HG02759 (cell line): ENCODE data around the gene MAP3K13.
A peak's percentile ranks its signal among the peaks of the same experiment; 100 is the strongest.

Source experiments
- ATAC-seq: cut with Tn5 transposase; IDR thresholded peaks from one replicate; pipeline ENCODE4 v1.9.1; 2021; ENCODE audit warnings: mild to moderate bottlenecking, moderate library complexity; ENCODE audit not compliant: unreplicated experiment

Gene MAP3K13

DNA sequence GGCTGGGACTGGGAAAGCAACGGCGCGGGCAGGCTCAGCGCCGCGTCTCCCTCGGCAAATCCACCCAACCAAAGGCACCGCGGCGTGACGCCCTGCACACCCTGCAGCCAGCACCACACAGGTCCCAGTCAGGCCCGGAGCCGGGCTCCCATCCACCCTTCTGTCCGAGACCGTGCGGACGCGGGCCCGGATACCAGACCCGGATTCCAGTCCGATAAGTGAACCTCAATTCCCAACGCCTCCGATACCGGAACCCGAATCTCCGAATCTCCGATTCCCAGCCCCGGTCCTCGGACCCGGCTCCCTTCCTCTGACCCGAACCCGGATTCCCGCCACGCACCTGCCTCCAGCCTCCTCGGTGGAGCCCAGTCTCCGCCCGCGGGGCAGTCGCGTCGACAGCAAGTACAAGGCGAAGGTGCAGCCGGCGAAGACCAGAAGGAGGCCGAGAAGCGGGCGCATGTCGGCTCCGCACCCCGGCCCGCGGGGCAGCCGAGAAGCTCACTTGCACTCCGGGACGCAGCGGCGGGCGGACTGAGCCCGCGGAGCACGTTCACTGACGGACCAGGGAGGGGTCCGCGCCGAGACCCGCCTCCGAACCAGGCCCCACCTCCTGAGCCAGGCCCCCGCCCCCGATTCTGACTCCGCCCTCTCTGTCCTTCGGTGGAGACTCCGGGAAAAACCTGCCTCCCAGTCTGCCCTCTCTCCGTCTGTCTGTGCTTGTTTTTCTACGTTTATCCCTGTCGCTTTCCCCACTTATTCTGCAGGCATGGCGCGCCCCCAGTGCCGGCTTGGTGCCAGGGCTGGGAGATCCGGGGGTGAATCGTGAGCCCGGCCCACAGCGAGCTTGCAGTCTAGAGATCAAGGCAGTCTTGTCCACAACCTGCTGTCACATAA, 135.8 kb downstream of the MAP3K13 start, which contains the start of gene TMEM41A:
TMEM41A (minus strand) TSS at position 533 of the 894 bp plus-strand sequence; CDS start at position 459, 74 bp downstream.
- peak; percentile 98 for ATAC-seq

DNA sequence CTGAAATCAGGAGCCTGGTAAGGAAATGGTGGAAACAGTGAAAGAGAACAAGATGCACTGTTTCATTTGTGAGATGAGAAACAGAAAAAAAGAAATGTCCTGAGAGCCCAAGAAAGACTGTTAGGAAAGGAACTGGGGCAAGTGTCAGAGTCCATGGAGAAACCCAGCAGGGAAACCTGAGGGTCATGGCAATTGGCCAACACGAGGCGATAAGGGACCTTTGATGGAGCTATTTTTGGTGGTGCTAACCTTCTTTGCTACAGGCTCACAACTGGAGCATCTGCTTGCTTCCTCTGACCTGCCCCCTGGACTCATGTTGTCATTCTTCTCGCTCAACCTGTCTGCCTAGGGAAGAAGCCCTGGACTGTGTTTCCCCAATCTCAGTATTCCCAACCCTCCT, 140.1 kb downstream of the MAP3K13 start:
- no peak for ATAC-seq

DNA sequence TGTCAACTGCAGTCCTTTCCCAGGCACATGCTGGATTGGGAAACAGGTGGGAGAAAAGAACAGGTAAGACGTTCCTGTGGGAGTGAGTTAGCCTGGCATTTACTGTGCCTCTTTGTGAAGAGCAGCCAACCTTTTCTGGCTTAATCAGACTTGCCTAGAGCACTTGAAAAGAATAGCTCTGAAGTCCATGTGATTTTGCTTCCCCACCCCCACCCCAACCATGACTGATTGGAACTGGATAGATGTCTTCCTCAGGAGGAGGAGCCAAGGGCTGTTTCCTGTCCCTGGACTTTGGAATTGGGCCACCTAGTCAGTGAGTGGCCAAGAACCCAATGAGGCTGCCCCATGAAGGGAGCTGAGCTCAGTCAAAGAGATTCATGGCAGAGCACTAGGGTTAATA, 140.6 kb downstream of the MAP3K13 start:
- ATAC-seq = no peak

DNA sequence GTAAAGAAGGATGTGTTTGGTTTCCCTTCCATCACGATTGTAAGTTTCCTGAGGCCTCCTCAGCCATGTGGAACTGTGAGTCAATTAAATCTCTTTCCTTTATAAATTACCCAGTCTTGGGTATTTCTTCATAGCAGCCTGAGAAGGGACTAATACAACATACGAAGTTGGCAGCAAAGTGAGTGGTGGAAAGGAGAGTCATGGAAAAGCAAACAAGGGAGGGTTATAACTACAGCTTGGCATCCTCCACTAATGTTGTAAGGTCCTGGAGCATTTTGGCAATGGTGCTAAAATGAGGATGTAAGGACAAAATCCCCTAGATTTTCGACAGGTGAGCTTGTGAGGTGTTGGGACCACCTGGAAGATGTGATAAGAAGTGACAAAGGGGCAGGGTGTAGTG, 141.7 kb downstream of the MAP3K13 start:
- ATAC-seq = no peak

DNA sequence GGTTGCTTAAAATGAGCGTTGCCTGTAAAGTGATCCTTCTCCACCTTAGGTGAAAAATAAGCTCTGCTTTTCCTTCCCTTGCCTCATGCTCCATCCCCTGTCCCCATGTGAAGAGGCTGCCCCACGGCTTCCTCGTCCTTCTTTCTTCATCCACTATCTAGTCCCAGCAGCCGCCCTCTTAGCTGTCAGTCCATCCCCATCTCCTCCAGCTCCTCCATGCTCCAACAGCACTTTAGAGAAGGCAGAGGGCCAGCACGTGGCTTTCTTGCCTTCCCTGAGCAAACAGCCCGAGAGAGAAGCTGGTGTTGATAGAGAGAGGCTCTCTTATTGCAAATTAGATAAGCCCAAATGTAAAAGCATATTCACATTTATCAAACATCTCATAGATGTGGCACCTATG, 144.9 kb downstream of the MAP3K13 start:
- no peak for ATAC-seq

DNA sequence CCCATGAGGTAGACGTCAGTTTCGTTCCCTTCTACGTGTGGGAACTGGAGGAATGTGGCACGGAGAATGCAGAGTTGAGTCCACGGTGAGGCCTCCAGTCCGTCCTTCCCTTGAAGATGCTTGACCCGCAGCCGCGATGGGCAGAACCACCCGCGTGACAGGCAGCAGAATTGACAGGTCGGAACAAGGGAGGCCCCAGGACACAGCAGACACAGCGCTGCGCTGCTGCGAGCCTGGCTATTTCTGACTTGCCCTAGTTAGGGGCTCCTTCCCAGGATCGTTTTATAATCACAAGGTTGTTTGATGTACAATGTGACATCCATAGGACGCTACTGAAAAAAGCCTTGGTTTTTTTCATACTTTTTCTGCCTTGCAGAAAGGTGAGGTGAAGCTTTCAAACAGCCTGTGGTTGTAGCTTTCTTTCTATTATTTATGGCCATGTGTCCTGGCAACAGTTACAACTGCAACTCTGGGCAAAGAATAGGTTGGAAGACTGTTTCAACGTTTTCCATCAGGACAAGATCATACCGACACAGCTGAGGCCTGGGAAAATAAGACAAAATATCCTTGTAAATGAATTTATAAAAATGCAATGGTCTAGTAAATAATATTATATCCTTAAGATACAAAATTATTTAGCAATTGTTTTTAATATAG, 145.5 kb downstream of the MAP3K13 start:
- no peak for ATAC-seq

DNA sequence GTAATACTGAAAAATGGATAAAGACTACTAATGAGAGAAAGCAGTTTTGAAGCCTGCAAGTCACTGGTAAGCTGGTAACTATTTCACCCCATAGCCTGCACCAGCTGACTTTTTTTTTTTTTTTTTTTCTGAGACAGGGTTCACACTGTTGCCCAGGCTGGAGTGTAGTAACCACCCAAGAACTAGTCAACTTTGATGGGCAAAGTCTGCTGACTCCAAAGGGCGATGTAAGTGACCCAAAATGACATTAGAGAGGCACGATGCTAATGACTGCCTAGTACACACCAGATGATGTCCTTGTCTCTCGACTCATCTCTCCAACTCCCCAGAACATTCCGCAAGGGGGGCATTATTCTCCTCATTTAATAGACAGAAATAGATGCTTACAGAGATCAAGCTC, 148.8 kb downstream of the MAP3K13 start:
- ATAC-seq = no peak

DNA sequence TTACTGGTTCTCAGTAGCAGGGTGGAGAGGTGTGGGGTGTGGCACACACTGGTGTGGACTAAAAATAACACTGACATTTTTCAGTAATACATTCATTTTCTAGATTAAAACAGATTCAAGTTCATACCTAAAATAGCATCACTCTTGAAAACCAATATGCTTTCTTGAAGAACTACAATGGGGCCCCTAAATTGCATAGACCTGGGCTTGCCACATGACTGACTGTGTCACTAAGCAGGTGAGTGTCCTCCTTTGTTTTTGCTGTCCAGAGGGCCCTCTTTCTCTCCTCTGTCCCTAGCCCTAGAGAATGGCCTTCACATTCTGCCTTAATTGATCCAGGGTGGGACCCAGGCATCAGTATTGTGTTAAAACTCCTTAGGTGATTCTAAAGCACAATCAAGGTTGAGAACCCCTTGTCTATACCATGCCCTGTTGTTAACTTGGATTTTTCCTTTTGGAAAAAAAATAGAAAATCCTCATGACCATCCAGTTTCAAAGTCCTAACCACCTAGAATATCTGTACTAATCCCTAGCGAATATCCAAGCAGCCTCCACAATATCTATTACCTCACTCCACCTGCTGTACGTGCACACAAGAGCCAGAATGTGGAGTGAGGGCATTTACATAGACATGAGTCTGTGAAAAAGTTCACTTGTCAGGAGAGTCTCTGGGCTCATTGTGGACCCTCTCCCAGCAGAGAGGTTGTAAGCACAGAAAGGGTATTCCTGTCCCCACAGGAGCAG, 154.6 kb downstream of the MAP3K13 start:
- no peak for ATAC-seq

DNA sequence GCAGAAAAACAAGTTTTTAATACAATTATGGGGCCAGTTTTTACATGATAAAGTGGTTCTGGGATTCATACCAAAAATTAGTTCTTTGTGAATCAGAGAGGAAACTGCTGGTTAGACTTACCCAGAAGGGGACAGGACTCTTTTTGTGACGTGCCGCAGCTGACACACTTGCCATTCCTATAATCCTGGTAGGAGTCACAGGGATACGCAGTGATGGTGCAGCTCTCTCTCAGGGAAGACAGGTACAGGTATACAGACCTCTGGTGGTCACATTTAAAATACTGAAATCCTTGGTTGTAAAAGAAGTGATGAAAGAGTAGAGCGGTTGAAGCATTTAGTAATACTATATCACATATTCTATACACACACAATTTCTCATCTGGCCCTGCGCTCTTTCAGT, 156.1 kb downstream of the MAP3K13 start:
- ATAC-seq = no peak

DNA sequence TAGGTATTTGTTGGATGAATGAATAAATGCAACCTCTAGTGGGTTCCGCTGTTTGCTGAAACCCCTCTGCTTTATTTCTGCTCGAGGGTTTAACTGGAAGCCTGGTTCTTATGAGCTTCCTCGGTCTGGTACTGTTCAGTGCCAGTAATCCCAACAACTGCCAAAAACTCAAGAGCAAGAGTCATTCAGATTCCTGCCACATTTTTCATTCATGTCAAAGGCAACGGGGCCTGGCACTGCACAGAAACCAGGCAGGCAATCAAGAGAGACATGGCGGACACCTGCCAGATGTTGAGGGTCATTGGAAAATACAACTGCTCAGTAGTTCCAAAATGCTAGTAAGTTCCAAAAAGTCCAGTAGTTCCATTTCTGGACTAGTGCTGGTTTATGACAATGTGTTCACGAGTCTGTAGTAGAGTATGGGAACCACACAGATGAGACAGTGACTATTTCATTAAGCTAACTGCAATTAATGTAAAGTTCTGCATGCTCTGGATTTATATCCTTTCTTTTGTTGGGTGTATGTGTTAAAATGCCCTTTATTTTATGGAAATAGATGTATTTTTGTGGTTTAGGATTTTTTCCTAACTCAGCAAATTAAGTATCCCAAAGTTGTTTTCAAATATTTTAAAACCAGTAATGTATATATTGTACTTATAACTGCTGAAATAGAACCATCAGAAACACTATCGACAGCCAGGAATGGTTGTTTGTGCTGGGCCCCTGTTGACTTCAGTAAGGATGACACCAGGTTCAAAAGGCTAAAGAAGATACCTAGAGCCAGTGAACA, 158.6 kb downstream of the MAP3K13 start:
- no peak for ATAC-seq

DNA sequence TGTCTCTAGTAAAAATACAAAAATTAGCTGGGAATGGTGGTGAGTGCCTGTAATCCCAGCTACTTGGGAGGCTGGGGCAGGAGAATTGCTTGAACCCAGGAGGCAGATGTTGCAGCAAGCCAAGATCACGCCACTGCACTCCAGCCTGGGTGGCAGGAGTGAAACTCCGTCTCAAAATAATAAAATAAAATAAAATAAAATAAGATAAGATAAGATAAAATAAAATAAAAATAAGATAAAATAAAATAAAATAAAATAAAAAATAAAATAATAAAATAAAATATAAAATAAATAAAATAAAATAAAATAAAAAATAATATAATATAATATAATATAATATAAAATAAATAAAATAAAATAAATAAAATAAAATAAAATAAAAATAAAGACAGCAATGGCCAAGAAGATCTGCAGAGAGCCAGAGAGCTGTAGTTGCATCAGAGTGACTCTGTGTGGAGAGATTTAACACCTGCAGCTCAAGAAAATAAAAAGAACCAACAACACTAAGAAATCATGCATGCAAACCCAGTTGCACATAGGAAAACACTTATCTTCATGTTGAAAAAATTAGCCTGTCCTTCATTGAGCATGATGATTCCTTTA, 163.5 kb downstream of the MAP3K13 start:
- ATAC-seq = no peak

DNA sequence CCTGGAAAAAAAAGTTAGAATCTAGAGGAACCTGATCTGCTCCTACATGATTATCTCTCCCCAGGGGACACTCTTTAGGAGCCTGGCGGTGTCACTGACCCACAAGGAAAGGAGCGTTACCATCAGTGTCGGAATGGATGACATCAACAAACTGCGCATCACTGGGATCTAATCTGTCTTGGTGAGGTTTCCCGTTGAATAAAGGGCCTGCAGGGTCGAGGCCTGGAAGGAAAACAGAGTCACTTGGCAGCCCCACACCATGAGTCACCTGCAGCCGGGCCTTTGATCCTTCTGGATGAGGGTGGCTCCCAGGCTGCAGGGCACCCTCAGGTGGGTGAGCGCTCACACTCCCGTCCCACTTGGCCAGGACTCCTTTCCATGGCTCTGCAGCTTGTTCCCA, 164.4 kb downstream of the MAP3K13 start:
- no peak for ATAC-seq

DNA sequence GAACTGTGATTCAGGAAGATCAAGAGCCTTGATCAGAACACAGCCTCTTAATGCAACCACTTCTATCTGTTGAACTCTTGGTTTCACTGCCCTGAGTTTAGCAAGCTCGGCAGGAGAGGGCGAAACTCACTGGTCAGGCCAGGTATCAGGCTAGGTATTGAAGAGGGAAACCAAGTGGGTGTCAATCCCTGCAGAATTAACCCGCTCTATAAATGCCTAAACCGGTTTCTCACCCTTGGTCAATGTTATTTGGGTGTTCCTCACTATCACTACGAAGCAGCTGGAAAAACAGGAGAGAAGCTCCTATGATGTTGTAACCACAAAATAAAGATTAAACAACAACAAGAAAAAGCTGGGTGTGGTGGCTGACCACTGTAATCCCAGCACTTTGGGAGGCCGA, 165.6 kb downstream of the MAP3K13 start:
- ATAC-seq = no peak

DNA sequence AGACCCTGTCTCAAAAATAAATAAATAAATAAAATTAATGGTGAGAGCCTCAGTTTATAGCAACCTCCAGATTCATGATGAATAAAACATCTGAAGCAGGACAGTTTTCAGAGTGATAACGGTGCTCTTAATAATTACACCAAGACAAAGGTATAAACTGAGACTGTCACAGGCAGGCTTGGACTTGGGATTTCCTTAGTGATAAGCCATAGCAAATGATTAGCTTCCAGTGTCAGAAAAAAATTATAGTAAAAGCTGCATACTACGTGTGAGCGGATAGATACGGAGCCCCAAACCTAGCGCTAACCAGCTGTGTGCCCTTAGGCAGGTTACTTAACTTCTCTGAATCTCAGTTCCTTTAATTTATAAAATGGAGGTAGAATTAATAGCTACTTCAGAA, 167.9 kb downstream of the MAP3K13 start:
- ATAC-seq = no peak

DNA sequence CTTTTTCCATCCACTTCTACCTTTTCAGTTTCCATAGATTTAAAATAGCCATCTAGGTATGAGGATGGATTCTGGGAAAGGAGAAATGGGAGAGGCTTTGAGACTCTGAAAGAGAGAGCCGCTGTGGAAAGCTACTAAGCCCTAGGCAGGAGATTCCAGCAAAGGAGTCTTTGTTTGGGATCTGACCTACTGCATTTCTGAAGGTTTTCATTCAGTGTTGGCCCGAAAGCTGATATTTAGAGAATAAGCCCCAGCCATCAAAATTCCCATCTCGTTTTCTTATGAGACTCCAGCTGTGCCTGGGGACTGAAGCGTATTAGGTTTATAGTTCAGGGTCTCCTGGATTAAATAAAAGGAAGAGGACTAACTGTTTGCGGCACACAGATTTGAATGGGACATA, 170.0 kb downstream of the MAP3K13 start:
- ATAC-seq = no peak

DNA sequence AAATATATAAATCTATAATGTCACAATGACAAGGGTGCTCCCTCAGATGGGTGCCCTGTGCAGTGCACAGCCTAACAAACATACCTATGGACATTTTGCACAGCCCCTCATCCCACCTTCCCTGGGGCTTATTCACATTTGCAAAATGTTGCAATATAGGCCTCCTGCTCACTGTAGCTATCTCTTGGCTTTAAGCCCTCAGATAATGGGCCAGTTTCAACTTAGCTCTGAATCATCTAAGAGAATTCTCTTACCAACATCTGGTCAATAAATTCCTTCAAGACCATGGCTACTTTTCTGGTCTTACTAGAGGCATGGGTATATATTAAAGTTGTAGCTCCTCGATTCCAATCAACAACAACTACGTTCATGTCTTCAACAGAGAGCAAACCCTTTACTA, 171.6 kb downstream of the MAP3K13 start:
- no peak for ATAC-seq

DNA sequence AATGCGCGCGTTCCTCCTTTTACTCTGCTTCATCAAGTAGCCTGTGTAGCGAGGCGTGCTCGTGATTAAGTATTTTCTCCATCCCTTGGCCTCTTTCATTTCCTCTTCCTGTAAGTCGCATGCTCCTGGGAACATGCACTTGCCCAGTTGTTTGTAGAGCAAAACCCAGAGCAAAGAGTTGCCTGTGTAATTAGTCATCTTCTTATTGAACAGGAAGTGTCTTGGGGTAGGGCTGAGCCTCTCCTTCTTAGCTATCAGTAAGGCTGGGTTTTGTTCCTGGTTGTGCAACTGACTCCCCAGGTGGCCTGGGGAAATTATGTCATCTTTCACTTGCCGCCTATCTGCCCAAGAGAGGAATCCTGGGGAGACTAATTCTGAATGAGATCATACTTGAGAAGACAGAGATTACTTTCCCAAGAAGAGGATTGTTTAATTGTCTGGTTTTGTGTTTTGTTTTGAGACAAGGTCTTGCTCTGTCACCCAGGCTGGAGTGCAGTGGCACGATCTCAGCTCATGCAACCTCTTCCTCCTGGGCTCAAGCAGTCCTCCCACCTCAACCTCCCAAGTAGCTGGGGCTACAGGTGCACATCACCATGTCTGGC, 174.5 kb downstream of the MAP3K13 start:
- ATAC-seq = peak; percentile 98
